Kidney epithelial cell (primary cell): ENCODE data around the gene TUBB. TPM values are rescaled to one million over a fixed set of nuclear protein-coding genes. Genes with fewer than 3 reads are reported as not detected.

Experiments
- DNase-seq: peaks from one replicate; pipeline ENCODE4 v3.0.0-alpha.2; 2010; ENCODE audit warnings: low read depth
- H3K27me3 ChIP-seq: 2 replicates; pipeline ENCODE4 v1.6.0; 2011; ENCODE audit warnings: low read length; ENCODE audit not compliant: control insufficient read depth, insufficient read depth
- H3K36me3 ChIP-seq: 2 replicates; pipeline ENCODE4 v1.5.1; 2011; ENCODE audit warnings: low read length; ENCODE audit not compliant: control insufficient read depth, insufficient read depth
- H3K4me3 ChIP-seq: 2 replicates; pipeline ENCODE4 v1.5.1; 2011; ENCODE audit warnings: low read depth, mild to moderate bottlenecking, control low read depth, low read length
- CTCF ChIP-seq: IDR thresholded peaks from 2 replicates; pipeline ENCODE4 v1.5.1; 2011; ENCODE audit warnings: mild to moderate bottlenecking, moderate library complexity, low read length, control low read depth, inconsistent platforms; ENCODE audit not compliant: insufficient read depth, poor library complexity, severe bottlenecking
- total RNA-seq: library from RNA; depleted of rRNA; stranded (reverse); fragments of >200 nt; gene quantifications from 2 replicates; pipeline ENCODE4 v1.2.3, GENCODE V29; 2015

Gene TUBB
- total RNA-seq, 1 donor from 2014 or later, result 808 TPM

GRCh38 chr6:30735668-30736314, 15.6 kb downstream of the TUBB start:
- no peak for DNase-seq
- Histone ChIP-seq H3K36me3 (no peaks in the 10 kb centered on the region), H3K27me3 (no peaks in the 10 kb centered on the region), H3K4me3 (no peak overlapping the region)
- TF ChIP-seq CTCF, result no peak

GRCh38 chr6:30738532-30738931, 18.4 kb downstream of the TUBB start:
- Histone ChIP-seq H3K36me3 (peaks cover 1% of the 10 kb centered on the region), H3K4me3 (no peak overlapping the region), H3K27me3 (no peaks in the 10 kb centered on the region)
- DNase-seq, result no peak
- no peak for TF ChIP-seq CTCF

GRCh38 chr6:30740540-30740870, 20.4 kb downstream of the TUBB start:
- no peak for DNase-seq
- TF ChIP-seq CTCF, result no peak
- Histone ChIP-seq H3K36me3 (peaks cover 1% of the 10 kb centered on the region), H3K27me3 (no peaks in the 10 kb centered on the region), H3K4me3 (no peak overlapping the region)

GRCh38 chr6:30741063-30741779, 21.1 kb downstream of the TUBB start:
- no peak for TF ChIP-seq CTCF
- Histone ChIP-seq H3K27me3 (no peaks in the 10 kb centered on the region), H3K4me3 (peak overlapping the region; percentile 90), H3K36me3 (peaks cover 1% of the 10 kb centered on the region)
- no peak for DNase-seq

- DNase-seq, result no peak
- Histone ChIP-seq H3K36me3 (peaks cover 1% of the 10 kb centered on the region), H3K27me3 (no peaks in the 10 kb centered on the region), H3K4me3 (peak overlapping the region; percentile 90)
- no peak for TF ChIP-seq CTCF
Observed at GRCh38 chr6:30741789-30742315, 21.7 kb downstream of the TUBB start.
